Activated CD8-positive, alpha-beta memory T cell treated with anti-CD3 and anti-CD28 coated beads, Interleukin-2, amount 50 U/mL, for 24 hours (primary cell): ENCODE results near the gene CCKAR.

Experiments used
- DNase-seq: peaks from one replicate; pipeline ENCODE4 v3.0.0-alpha.2; 2020; ENCODE audit errors: extremely low read depth

The CCKAR gene

GRCh38 chr4:26491449-26492170, 1.3 kb upstream of the CCKAR start:
- no peak for DNase-seq

DNA sequence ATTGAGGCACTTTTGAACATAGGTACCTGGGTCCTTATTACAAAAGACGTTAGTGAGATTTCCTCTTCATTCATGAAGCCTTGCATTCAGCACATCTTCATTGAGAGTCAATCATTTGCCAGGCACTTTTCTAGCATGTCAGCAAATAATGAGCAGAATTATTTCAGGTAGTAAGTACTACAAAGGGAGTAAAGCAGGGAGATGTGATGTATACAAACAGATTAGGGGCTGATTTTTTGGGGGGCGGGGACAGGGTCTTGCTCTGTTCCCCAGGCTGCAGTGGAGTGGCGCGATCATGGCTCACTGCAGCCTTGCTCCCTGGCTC, 638 bp upstream of the CCKAR start:
- DNase-seq: no peak

DNA sequence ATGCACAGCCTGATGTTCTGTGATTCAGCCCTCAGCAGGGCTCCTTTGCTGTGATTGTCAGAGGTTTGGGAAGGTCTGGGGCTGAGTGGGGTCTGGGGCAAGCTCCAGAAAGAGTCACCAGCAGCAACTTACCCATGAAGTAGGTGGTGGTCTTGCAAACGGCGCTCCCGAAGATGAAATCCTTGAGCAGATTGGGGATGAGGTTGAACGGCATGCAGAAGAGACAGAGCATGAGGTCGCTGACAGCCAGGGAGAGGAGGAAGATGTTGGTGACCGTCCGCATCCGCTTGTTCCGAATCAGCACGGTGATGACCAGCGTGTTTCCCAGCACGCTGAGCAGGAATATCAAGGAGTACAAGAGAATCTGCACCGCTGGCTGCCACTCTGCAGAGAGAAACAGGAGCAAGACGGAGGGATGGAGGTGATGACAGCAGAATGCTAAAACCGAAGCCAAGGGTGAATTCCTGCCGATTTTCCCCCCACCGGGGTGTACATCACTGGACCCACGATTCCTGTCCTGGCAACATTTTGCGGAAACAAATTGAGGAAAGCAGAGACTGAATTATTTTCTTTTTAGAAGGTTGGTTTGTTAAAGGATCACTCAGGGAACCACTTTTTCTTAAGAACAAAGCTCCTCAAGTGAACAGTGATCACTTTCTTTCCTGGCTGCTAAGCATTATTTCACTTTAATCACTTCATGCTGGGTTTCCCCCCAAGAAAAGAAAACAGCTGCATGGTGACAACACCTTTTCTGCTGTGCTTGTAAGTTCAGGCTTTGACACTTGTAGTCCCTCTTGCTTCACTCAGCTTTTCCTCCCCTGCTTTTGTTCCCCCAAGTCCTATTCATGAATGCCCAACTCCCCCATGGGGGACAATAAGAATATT, 941 bp downstream of the CCKAR start:
- DNase-seq: no peak

DNA sequence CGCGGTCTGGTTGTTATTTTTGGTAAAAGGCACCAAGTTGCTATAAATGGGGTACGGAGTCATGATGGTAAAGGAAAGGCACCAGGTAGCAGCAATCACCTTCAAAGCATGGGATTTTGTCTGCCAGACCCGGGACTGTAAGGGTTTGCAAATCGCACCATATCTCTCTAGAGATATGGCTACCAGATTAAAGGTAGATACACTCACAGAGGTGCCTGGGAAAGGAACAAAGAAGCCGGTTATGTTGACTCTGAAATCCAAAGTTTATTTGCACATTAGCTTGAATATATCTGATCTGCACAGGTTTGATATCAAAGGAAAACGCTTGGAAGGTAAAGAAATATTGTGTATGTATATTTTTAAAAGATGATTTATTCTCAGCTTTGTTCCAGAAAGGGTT, 4.6 kb downstream of the CCKAR start:
- no peak for DNase-seq

DNA sequence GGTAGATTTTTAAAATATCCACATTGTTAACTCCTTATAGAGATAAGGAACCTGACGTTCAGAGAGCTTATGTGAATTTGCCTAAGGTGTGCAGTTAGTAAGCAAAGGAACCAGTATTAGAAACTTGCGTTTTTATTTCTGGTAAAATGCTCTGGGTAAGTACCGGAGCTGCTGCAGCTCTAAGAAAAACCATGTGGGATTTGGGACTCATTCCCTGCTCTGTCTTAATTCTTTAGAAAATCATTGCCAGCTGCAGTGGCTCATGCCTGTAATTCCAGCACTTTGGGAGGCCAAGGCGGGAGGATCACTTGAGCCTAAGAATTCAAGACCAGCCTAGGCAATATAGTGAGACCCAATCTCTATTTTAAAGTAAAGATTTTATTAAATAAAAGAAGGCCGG, 5.8 kb downstream of the CCKAR start:
- no peak for DNase-seq

DNA sequence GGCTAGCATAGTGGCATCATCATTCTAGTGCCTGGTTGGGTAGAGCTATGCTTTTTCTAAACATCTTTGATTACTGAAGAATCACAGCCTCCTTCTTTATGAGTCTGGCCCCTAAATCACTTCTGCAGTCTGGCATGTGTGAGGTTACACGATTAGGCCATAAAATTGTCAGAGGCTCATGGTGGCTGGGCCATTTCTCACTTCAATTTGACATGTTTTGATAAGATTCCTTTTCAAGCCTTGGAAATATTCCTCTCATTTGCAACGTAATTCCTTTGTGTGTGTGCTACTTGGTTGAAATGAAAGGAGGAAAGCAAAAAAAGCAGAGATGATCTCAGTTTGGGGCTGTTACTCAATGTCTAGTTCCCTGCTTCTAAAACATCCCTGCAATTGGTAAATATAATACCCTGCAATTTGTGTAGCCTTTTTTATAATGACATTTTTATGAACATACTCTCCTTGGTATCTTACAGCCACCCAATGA, 6.2 kb downstream of the CCKAR start:
- DNase-seq: no peak

GRCh38 chr4:26482508-26483462, 7.5 kb downstream of the CCKAR start:
- DNase-seq: no peak

- no peak for DNase-seq
These were observed 12.0 kb downstream of the CCKAR start for GRCh38 chr4:26478330-26478729.

DNA sequence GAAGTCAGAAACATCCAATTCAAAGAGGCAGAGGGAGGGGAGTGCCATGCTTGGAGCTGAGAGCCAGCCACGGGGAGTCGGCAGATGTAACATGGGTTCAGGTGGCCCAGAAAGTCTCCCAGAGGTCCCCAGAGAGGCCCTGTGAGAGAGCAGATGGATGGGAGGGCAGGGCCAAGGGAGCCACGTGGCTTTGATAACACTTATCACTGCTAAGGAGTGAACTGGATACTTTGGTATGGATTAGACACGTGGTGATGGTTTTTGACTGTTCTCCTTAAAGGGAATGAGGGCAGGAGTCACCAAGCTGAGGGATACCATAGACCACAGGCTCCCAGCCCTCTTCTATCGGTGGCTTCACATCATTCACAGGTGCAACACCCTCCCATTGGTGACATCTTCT, 13.7 kb downstream of the CCKAR start:
- DNase-seq: no peak

- DNase-seq: no peak
These were observed 14.6 kb downstream of the CCKAR start for GRCh38 chr4:26475716-26476115.

GRCh38 chr4:26474551-26474950, 15.7 kb downstream of the CCKAR start:
- no peak for DNase-seq

DNA sequence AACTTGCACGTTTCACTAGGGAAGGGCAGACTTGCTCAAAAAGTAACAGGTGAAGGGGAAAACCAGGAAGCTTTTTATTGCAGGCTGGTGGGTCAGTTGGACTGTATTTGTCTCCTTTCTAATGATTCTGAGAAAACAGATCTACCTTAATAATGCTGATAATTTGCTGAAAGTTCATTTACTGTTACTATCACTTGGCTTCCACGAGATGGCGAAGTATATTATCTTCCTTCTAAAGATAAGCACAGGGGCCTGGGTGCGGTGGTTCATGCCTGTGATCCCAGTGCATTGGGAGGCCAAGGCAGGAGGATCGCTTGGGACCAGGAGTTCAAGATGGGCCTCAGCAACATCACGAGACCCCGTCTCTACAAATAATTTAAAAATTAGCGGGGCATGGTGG, 16.4 kb downstream of the CCKAR start:
- DNase-seq: no peak

GRCh38 chr4:26471890-26472289, 18.4 kb downstream of the CCKAR start:
- no peak for DNase-seq

GRCh38 chr4:26468977-26469376, 21.3 kb downstream of the CCKAR start:
- no peak for DNase-seq

DNA sequence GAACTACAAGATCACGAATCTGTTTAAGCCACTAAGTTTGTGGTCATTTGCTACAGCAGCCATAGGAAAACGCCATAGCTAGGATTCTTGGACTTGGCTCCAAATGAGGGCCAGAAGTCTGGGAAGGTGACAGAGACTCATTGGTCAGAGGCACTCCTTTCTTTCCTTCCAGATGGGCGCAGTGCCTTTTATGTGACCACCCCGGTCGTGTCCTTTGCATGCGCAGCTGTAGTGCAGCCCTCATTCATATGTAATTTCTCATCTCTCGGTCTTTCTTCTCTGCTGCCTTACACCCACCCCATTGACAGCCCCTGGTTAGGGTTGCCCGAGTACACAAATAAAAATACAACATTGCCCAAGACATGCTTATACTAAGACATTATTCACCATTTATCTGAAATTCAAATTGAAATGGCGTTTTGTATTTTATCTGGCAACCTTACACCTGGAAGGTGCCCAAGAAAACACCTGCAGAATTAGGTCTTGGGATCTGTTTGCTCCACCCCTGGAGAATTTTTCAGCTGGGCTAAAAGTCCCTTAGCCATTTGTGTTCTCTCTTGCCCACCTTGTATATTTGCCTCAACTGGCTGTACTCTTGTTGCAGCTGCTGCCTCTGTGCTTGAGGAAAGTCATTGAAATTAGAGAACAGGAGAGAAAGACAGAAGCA, 21.9 kb downstream of the CCKAR start:
- no peak for DNase-seq

GRCh38 chr4:26467724-26468123, 22.6 kb downstream of the CCKAR start:
- no peak for DNase-seq

- DNase-seq: no peak
These were observed 23.6 kb downstream of the CCKAR start for GRCh38 chr4:26466578-26467270.

GRCh38 chr4:26464420-26465095, 25.7 kb downstream of the CCKAR start:
- no peak for DNase-seq

DNA sequence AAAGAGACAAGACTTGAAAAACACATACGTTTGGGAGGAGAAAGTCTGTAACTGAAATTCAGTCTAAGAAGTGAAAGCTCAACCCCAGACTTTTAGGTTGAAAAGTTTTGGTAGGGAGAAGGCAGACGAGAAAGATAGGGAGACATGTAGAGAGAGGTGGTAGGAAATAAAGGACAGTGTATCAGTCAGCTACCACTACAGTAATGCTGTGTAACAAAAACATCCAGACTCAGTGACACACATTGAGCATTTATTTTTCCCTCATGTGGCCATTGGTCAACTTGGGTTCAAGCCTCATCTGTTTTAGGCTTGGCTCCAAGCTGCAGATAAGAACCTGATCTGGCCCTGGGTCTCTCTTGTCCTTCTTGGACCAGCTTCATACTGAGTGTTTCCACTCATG, 26.9 kb downstream of the CCKAR start:
- no peak for DNase-seq

DNA sequence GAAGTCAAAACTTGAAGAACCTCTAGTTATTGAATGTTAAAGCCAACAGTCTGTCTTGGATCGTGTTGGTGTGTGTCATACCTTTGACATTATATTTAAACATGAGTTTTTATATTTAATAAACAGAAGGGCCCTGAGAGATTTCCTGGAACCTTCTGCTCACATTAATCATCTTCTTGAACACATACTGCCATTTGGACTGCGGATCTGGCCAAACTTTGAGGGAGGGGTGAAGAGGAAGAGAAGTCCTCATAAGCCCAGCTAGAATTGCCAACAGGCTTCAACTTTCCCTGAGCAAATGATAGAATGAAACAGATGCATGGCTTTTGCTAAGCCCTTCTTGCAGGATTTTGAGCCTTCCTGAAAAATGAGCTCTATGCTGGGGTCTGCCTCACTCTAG, 27.4 kb downstream of the CCKAR start:
- no peak for DNase-seq
